Activated CD8-positive, alpha-beta memory T cell treated with anti-CD3 and anti-CD28 coated beads, Interleukin-2, amount 50 U/mL, for 1 hour (primary cell): ENCODE data around the gene GATA5.

ENCODE experiments used
- DNase-seq: peaks from one replicate; pipeline ENCODE4 v3.0.0-alpha.2; 2020; ENCODE audit errors: extremely low read depth

Gene GATA5

GRCh38 chr20:62487561-62488354 lies 12.0 kb upstream of the GATA5 start:
- no peak for DNase-seq

GRCh38 chr20:62487118-62487517 lies 11.3 kb upstream of the GATA5 start:
- no peak for DNase-seq

- DNase-seq, result no peak
Measured at GRCh38 chr20:62486484-62486883, 10.7 kb upstream of the GATA5 start.

GRCh38 chr20:62485701-62486089 lies 9.9 kb upstream of the GATA5 start:
- no peak for DNase-seq

GRCh38 chr20:62485062-62485700 lies 9.4 kb upstream of the GATA5 start:
- no peak for DNase-seq

GRCh38 chr20:62484478-62484877 lies 8.7 kb upstream of the GATA5 start:
- no peak for DNase-seq

GRCh38 chr20:62483613-62484458 lies 8.0 kb upstream of the GATA5 start:
- no peak for DNase-seq

GRCh38 chr20:62482974-62483373 lies 7.2 kb upstream of the GATA5 start:
- DNase-seq, result no peak

GRCh38 chr20:62482146-62482809 lies 6.5 kb upstream of the GATA5 start:
- DNase-seq, result no peak

- no peak for DNase-seq
Measured at GRCh38 chr20:62481425-62482145, 5.8 kb upstream of the GATA5 start.

- DNase-seq, result no peak
Measured at GRCh38 chr20:62480318-62480717, 4.5 kb upstream of the GATA5 start.

- DNase-seq, result no peak
Measured at GRCh38 chr20:62479656-62480055, 3.9 kb upstream of the GATA5 start.

GRCh38 chr20:62479156-62479555 lies 3.4 kb upstream of the GATA5 start:
- no peak for DNase-seq

GRCh38 chr20:62477669-62478455 lies 2.1 kb upstream of the GATA5 start:
- DNase-seq, result no peak

GRCh38 chr20:62476056-62476838 lies 452 bp upstream of the GATA5 start:
- no peak for DNase-seq

GRCh38 chr20:62475027-62475771 lies 596 bp downstream of the GATA5 start:
- DNase-seq, result no peak

- no peak for DNase-seq
Measured at GRCh38 chr20:62474604-62475026, 1.2 kb downstream of the GATA5 start.

- DNase-seq, result no peak
Measured at GRCh38 chr20:62473717-62474603, 1.8 kb downstream of the GATA5 start.
